SH-SY5Y (cell line): ENCODE data around the gene TMC4.

Source experiments
- GATA2 ChIP-seq: IDR thresholded peaks from 2 replicates; pipeline ENCODE4 v1.6.1; 2011; ENCODE audit warnings: mild to moderate bottlenecking, low read depth, low read length
- GATA3 ChIP-seq: IDR thresholded peaks from 2 replicates; pipeline ENCODE4 v1.6.1; 2011; ENCODE audit warnings: low read depth, mild to moderate bottlenecking, low read length, moderate library complexity

The TMC4 gene

GRCh38 chr19:54164369-54165068, 8.4 kb downstream of the TMC4 start:
- TF ChIP-seq GATA2 (no peak), GATA3 (no peak)

GRCh38 chr19:54162884-54163283, 10.1 kb downstream of the TMC4 start:
- TF ChIP-seq GATA3 (no peak), GATA2 (no peak)

GRCh38 chr19:54162241-54162805, 10.6 kb downstream of the TMC4 start:
- TF ChIP-seq GATA3, result no peak
- no peak for TF ChIP-seq GATA2

GRCh38 chr19:54160854-54161253, 12.1 kb downstream of the TMC4 start:
- TF ChIP-seq GATA2, result no peak
- no peak for TF ChIP-seq GATA3

- TF ChIP-seq GATA2, result no peak
- TF ChIP-seq GATA3, result no peak
Observed at GRCh38 chr19:54160182-54160811, 12.7 kb downstream of the TMC4 start.

- TF ChIP-seq GATA2 (no peak), GATA3 (no peak)
Observed at GRCh38 chr19:54159352-54160181, 13.4 kb downstream of the TMC4 start, which contains the start of gene LENG1. TSS of gene LENG1 (minus strand) at chr19:54159721. CDS start at chr19:54159695, 26 bp downstream.

GRCh38 chr19:54158812-54159351, 14.1 kb downstream of the TMC4 start:
- no peak for TF ChIP-seq GATA3
- TF ChIP-seq GATA2, result no peak

GRCh38 chr19:54156953-54157352, 16.0 kb downstream of the TMC4 start:
- TF ChIP-seq GATA3 (no peak), GATA2 (no peak)

GRCh38 chr19:54156490-54156889, 16.5 kb downstream of the TMC4 start:
- TF ChIP-seq GATA3 (no peak), GATA2 (no peak)

GRCh38 chr19:54155694-54156093, 17.3 kb downstream of the TMC4 start:
- TF ChIP-seq GATA2 (no peak), GATA3 (no peak)

- TF ChIP-seq GATA2 (no peak), GATA3 (no peak)
Observed at GRCh38 chr19:54154603-54155345, 18.2 kb downstream of the TMC4 start.

GRCh38 chr19:54153731-54154326, 19.1 kb downstream of the TMC4 start:
- no peak for TF ChIP-seq GATA2
- no peak for TF ChIP-seq GATA3
